Thyroid gland (tissue), 4 donors: ENCODE data around the gene FAM136A. TPM values are rescaled to one million over a fixed set of nuclear protein-coding genes. Genes with fewer than 3 reads are reported as not detected.

ENCODE experiments used
- DNase-seq, 2 donors: peaks; one replicate each; pipeline ENCODE4 v3.0.0-alpha.2; 2019
- H3K27ac ChIP-seq, 3 donors: fragments of 200-600 bp; sonication (generic); 1 replicate in 2 of 3; 2 replicates in 1 of 3; pipeline ENCODE4 v1.5.1; 2016 to 2019; ENCODE audit warnings: mild to moderate bottlenecking in 1 of 3, moderate library complexity in 1 of 3
- H3K27me3 ChIP-seq: fragments of 200-600 bp; sonication (generic); one replicate; pipeline ENCODE4 v1.5.1; 2019
- H3K36me3 ChIP-seq, 2 donors: fragments of 200-600 bp; sonication (generic); one replicate each; pipeline ENCODE4 v1.5.1; 2016 to 2019
- H3K4me1 ChIP-seq, 2 donors: fragments of 200-600 bp; sonication (generic); one replicate each; pipeline ENCODE4 v1.5.1; 2017 to 2019
- H3K4me3 ChIP-seq, 3 donors: fragments of 200-600 bp; sonication (generic); replicated peaks in 1 of 3; 1 replicate in 2 of 3; 2 replicates in 1 of 3; pipeline ENCODE4 v1.5.1; 2016; ENCODE audit warnings: mild to moderate bottlenecking in 1 of 3
- H3K9me3 ChIP-seq: fragments of 200-600 bp; sonication (generic); one replicate; pipeline ENCODE4 v1.5.1; 2017
- POLR2A ChIP-seq, 2 donors: fragments of 450-650 bp; IDR thresholded peaks; one replicate each; pipeline ENCODE4 v1.6.1; 2017; ENCODE audit warnings: antibody characterized with exemption in 2 of 2, mild to moderate bottlenecking in 2 of 2, moderate library complexity in 1 of 2
- WGBS, 2 donors: methylation state at CpG; one replicate each; pipeline ENCODE4 v1.1.5; 2017; 5-methylcytosine and 5-hydroxymethylcytosine counted together
- intact Hi-C: fragments of 100-400 bp; cut with DNase I; formaldehyde crosslinking; loops from one replicate; pipeline ENCODE4 v1.15.1; 2023
- total RNA-seq, 4 donors: library from RNA; depleted of rRNA; stranded (reverse); fragments of >200 nt; gene quantifications; one replicate each; pipeline ENCODE4 v1.2.3, GENCODE V29; 2016
- TF ChIP-seq, protein P1 (sequence below), 6 experiments: fragments of 200-600 bp in 3 of 6; fragments of 450-650 bp in 3 of 6; sonication (generic) in 3 of 6; IDR thresholded peaks; one replicate each; pipeline ENCODE4 v1.5.1; 2016 to 2019; ENCODE audit warnings: antibody characterized with exemption in 6 of 6, mild to moderate bottlenecking in 2 of 6, inconsistent platforms in 1 of 6, moderate library complexity in 1 of 6

Gene FAM136A
- total RNA-seq, 4 donors from 2014 or later, result 20.5 to 47.3 (median 39.4) TPM

DNA sequence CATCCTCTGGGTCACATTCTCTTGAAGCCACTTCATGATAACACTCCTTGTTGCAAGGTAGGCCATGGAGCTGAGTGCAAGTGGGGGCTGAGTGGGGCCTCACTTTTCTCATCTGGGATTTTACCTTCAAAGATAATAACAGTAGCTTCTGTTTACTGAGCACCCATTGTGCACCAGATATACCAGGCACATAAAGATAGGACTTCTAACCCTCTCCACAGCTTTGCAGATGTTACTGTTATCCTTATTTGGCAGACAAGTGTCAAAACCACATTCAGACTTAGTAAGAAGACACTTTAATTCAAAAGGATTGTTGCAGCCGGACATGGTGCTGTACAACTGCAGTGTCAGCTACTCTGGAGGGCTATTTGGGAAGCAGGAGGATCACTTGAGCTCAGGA is 12.8 kb upstream of the FAM136A start:
- no peak overlapping the region for H3K27ac ChIP-seq
- intact Hi-C loops, result no loop called here
- no peaks in the 10 kb centered on the region for H3K27me3 ChIP-seq
- TF ChIP-seq, protein P1, sequence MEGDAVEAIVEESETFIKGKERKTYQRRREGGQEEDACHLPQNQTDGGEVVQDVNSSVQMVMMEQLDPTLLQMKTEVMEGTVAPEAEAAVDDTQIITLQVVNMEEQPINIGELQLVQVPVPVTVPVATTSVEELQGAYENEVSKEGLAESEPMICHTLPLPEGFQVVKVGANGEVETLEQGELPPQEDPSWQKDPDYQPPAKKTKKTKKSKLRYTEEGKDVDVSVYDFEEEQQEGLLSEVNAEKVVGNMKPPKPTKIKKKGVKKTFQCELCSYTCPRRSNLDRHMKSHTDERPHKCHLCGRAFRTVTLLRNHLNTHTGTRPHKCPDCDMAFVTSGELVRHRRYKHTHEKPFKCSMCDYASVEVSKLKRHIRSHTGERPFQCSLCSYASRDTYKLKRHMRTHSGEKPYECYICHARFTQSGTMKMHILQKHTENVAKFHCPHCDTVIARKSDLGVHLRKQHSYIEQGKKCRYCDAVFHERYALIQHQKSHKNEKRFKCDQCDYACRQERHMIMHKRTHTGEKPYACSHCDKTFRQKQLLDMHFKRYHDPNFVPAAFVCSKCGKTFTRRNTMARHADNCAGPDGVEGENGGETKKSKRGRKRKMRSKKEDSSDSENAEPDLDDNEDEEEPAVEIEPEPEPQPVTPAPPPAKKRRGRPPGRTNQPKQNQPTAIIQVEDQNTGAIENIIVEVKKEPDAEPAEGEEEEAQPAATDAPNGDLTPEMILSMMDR (IDR thresholded peaks at IDR 0.05), result no peak
- no peak for TF ChIP-seq POLR2A (IDR thresholded peaks at IDR 0.05)
- H3K4me1 ChIP-seq, result no peaks in the 10 kb centered on the region
- WGBS, 2 donors, result 76 to 87% methylated on average over 1 of the region's 1 CpG
- H3K4me3 ChIP-seq, result no peak overlapping the region
- no peaks in the 10 kb centered on the region for H3K9me3 ChIP-seq
- DNase-seq, result no peak
- H3K36me3 ChIP-seq, result no peaks in the 10 kb centered on the region

DNA sequence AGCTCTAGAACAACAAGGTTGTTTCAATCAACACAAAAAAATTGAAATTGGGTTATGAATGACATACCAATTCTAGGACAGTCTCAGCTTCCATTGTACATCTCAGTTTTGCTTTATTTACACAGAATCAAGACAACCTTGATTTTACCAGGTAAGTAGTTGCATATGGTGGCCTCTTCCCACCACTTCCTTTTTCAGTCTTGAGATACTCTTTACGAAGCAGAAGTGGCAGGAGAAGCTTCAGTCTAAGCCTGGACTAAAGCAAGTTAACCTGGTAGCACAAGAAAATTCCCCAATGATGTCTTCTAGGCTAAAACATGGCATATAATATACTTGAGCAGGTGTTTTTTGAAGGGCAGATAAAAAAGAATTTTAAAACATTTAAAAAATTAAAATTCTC is 10.7 kb upstream of the FAM136A start:
- TF ChIP-seq, protein P1 (IDR thresholded peaks at IDR 0.05), result no peak
- TF ChIP-seq POLR2A (IDR thresholded peaks at IDR 0.05), result no peak
- H3K4me1 ChIP-seq, result no peaks in the 10 kb centered on the region
- DNase-seq, result no peak

DNA sequence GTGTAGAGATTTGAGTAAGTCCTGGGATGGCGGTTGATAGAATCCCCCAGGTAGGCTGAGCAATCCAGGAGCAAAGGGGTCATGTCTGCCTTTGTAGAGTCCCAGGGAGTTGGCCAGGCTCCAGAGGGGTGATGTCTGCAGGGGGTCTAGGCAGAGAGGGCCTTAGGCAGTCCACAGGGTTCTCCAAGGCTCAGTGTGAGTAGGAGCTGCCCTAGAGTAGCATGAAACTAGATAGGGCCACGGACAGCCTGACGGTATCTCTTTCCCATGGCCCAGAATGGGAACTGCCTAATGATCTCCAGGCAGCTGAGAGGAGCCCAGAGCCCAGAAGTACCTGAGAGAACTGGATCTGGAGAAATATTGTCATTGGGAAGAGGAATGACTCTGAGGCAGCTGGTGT is 9.0 kb upstream of the FAM136A start:
- Histone ChIP-seq H3K36me3 (no peaks in the 10 kb centered on the region), H3K27ac (no peak overlapping the region), H3K9me3 (no peaks in the 10 kb centered on the region), H3K27me3 (no peaks in the 10 kb centered on the region), H3K4me3 (no peak overlapping the region), H3K4me1 (no peaks in the 10 kb centered on the region)
- intact Hi-C loops, result no loop called here
- no peak for TF ChIP-seq POLR2A (IDR thresholded peaks at IDR 0.05)
- TF ChIP-seq, protein P1 (IDR thresholded peaks at IDR 0.05), result no peak
- no peak for DNase-seq
- WGBS, 2 donors, result 77 to 91% methylated on average over 3 of the region's 3 CpGs

More for the DNA sequence above, 10.7 kb upstream of the FAM136A start:
- 81 to 97% methylated on average over 1 of the region's 1 CpG for WGBS, 2 donors
- intact Hi-C loops, result no loop called here
- no peaks in the 10 kb centered on the region for H3K9me3 ChIP-seq
- no peaks in the 10 kb centered on the region for H3K36me3 ChIP-seq
- no peak overlapping the region for H3K27ac ChIP-seq
- no peak overlapping the region for H3K4me3 ChIP-seq
- H3K27me3 ChIP-seq, result no peaks in the 10 kb centered on the region

DNA sequence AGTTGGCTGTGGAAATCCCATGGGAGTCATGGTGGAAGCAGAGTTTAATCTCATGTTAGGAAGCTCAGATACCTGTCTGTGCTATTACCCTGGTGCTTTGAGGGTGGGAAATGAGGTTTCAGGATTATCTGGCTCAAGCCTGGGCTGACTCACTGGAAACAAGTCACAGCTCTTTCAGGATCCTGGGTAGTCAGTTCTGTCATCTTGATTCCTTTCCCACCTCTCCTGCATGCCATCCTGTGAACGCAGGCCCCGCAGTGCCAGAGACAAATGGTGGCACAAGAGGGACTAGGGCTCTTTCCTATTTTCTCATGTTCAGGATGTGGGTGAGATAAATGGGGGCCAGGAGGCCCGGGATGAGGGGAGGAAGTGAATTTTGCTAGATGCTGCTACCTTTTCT is 3.7 kb upstream of the FAM136A start:
- DNase-seq, result no peak
- Histone ChIP-seq H3K27ac (no peak overlapping the region), H3K27me3 (no peaks in the 10 kb centered on the region), H3K9me3 (no peaks in the 10 kb centered on the region), H3K36me3 (peaks cover 0 to under 1% of the 10 kb centered on the region in 2 donors), H3K4me3 (no peak overlapping the region), H3K4me1 (peaks cover 0 to 12% of the 10 kb centered on the region in 2 donors)
- 89% methylated on average over 3 of the region's 3 CpGs for WGBS, 2 donors
- intact Hi-C loops, result loop anchor here (10.0 kb wide), 1 partner anchor 339 kb away; no protein-coding TSS in a partner anchor
- no peak for TF ChIP-seq POLR2A (IDR thresholded peaks at IDR 0.05)
- TF ChIP-seq, protein P1 (IDR thresholded peaks at IDR 0.05), result no peak

DNA sequence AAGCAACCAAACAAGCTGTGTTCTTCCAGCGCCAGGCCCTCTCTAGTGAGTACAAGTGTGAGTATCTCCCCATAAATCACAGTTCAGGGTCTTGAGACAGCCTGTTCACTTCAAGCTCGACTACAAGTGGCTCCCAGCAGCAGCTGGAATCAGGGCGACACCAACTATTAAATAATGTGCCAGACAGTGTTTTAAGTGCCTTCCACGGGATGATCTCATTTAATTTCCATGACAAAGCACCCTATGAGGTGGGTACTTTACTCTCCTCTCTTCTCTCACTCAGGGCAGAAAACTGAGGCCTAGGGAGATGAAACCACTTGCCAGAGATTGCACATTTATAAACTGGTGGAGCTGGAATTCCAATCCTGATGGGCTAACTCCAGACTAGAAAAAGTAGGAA is 2.6 kb upstream of the FAM136A start:
- no peak for DNase-seq
- Histone ChIP-seq H3K9me3 (no peaks in the 10 kb centered on the region), H3K4me3 (no peak overlapping the region), H3K36me3 (peaks cover 0 to 5% of the 10 kb centered on the region in 2 donors), H3K27me3 (no peaks in the 10 kb centered on the region), H3K4me1 (peaks cover 0 to 12% of the 10 kb centered on the region in 2 donors), H3K27ac (no peak overlapping the region)
- intact Hi-C loops, result loop anchor here (10.0 kb wide), 1 partner anchor 340 kb away; no protein-coding TSS in a partner anchor
- 64 to 66% methylated on average over 4 of the region's 4 CpGs for WGBS, 2 donors
- TF ChIP-seq, protein P1 (IDR thresholded peaks at IDR 0.05), result no peak
- TF ChIP-seq POLR2A (IDR thresholded peaks at IDR 0.05), result no peak
